GM23338 (cell line): ENCODE data around the gene MKNK2. TPM values are rescaled to one million over a fixed set of nuclear protein-coding genes. Genes with fewer than 3 reads are reported as not detected.

ENCODE experiments used
- ATAC-seq: fragments of 200-7000 bp; cut with Tn5 transposase; 3 replicates; pipeline ENCODE4 v1.9.1; 2020
- DNase-seq: peaks from one replicate; pipeline ENCODE4 v3.0.0-alpha.2; 2015; ENCODE audit warnings: low spot score
- H2AFZ ChIP-seq: fragments of 200-600 bp; sonication (generic); 2 replicates; pipeline ENCODE4 v1.8.0; 2016; ENCODE audit warnings: antibody characterized with exemption, mild to moderate bottlenecking, moderate library complexity
- H3F3A ChIP-seq: fragments of 200-600 bp; sonication (generic); replicated peaks from 2 replicates; pipeline ENCODE4 v1.8.0; 2017; ENCODE audit warnings: antibody characterized with exemption, mixed run types, low read depth
- H3K27ac ChIP-seq: fragments of 200-600 bp; sonication (generic); 2 replicates; pipeline ENCODE4 v1.6.1; 2016; ENCODE audit warnings: low read depth
- H3K27me3 ChIP-seq: fragments of 200-600 bp; sonication (generic); 2 replicates; pipeline ENCODE4 v1.8.0; 2016; ENCODE audit warnings: mild to moderate bottlenecking, mixed run types, moderate library complexity; ENCODE audit not compliant: insufficient read depth
- H3K36me3 ChIP-seq: fragments of 200-600 bp; sonication (generic); 2 replicates; pipeline ENCODE4 v1.8.0; 2016; ENCODE audit warnings: mild to moderate bottlenecking; ENCODE audit not compliant: insufficient read depth
- H3K4me1 ChIP-seq: fragments of 200-600 bp; sonication (generic); 2 replicates; pipeline ENCODE4 v1.8.0; 2016; ENCODE audit warnings: mild to moderate bottlenecking, moderate library complexity; ENCODE audit not compliant: insufficient read depth
- H3K4me2 ChIP-seq: fragments of 200-600 bp; sonication (generic); 2 replicates; pipeline ENCODE4 v1.7.1; 2017; ENCODE audit warnings: mixed run types
- H3K4me3 ChIP-seq: fragments of 200-600 bp; sonication (generic); 2 replicates; pipeline ENCODE4 v1.6.1; 2016; ENCODE audit warnings: mixed run types
- H3K79me2 ChIP-seq: fragments of 200-600 bp; sonication (generic); replicated peaks from 2 replicates; pipeline ENCODE4 v1.8.0; 2017; ENCODE audit warnings: mild to moderate bottlenecking; ENCODE audit not compliant: insufficient read depth
- H3K9me2 ChIP-seq: fragments of 200-600 bp; sonication (generic); 2 replicates; pipeline ENCODE4 v1.8.0; 2017; ENCODE audit not compliant: insufficient read depth
- H4K20me1 ChIP-seq: fragments of 200-600 bp; sonication (generic); replicated peaks from 2 replicates; pipeline ENCODE4 v1.8.0; 2017; ENCODE audit warnings: mild to moderate bottlenecking; ENCODE audit not compliant: insufficient read depth
- H3K27ac Mint-ChIP-seq: 2 replicates; pipeline ENCODE4 v1.8.0; 2020; ENCODE audit warnings: inconsistent platforms, mild to moderate bottlenecking, moderate library complexity, mixed read lengths
- H3K27me3 Mint-ChIP-seq: 3 replicates; pipeline ENCODE4 v1.8.0; 2022; ENCODE audit warnings: low read depth, mild to moderate bottlenecking, moderate library complexity, mixed read lengths, inconsistent platforms; ENCODE audit not compliant: insufficient read depth, poor library complexity
- H3K36me3 Mint-ChIP-seq: 3 replicates; pipeline ENCODE4 v1.8.0; 2021; ENCODE audit warnings: low read depth, mild to moderate bottlenecking, inconsistent platforms, moderate library complexity, mixed read lengths
- H3K4me1 Mint-ChIP-seq: 3 replicates; pipeline ENCODE4 v1.8.0; 2020; ENCODE audit warnings: mild to moderate bottlenecking, inconsistent platforms, mixed read lengths
- H3K4me3 Mint-ChIP-seq: 3 replicates; pipeline ENCODE4 v1.8.0; 2021; ENCODE audit warnings: moderate library complexity, mild to moderate bottlenecking, inconsistent platforms, mixed read lengths
- H3K9me3 Mint-ChIP-seq: 3 replicates; pipeline ENCODE4 v1.8.0; 2020; ENCODE audit warnings: moderate library complexity, mild to moderate bottlenecking, inconsistent platforms, mixed read lengths
- CREB1 ChIP-seq: fragments of 250-450 bp; sonication (Bioruptor Pico); IDR thresholded peaks from 2 replicates; pipeline ENCODE4 v1.5.0; 2020; ENCODE audit warnings: low read depth, mild to moderate bottlenecking, moderate library complexity
- EZH2 ChIP-seq: fragments of 200-600 bp; sonication (generic); IDR thresholded peaks from one replicate; pipeline ENCODE4 v1.8.0; 2017; ENCODE audit warnings: antibody characterized with exemption, mild to moderate bottlenecking, low read depth; ENCODE audit not compliant: unreplicated experiment
- EZH2phosphoT487 ChIP-seq: fragments of 200-600 bp; sonication (generic); IDR thresholded peaks from one replicate; pipeline ENCODE4 v1.8.1; 2018; ENCODE audit warnings: antibody characterized with exemption; ENCODE audit not compliant: unreplicated experiment
- JUNB ChIP-seq: IDR thresholded peaks from one replicate; pipeline ENCODE4 v1.6.1; 2016; ENCODE audit warnings: antibody characterized with exemption; ENCODE audit not compliant: unreplicated experiment
- NANOG ChIP-seq: IDR thresholded peaks from 2 replicates; pipeline ENCODE4 v1.6.1; 2016; ENCODE audit warnings: antibody characterized with exemption, borderline replicate concordance
- POLR2AphosphoS5 ChIP-seq: IDR thresholded peaks from 2 replicates; pipeline ENCODE4 v1.6.1; 2016; ENCODE audit warnings: antibody characterized with exemption, low read depth
- STAT1 ChIP-seq: IDR thresholded peaks from one replicate; pipeline ENCODE4 v1.6.1; 2016; ENCODE audit warnings: antibody characterized with exemption; ENCODE audit not compliant: unreplicated experiment
- ZNF114 ChIP-seq: fragments of 250-450 bp; sonication (Bioruptor Pico); IDR thresholded peaks from 2 replicates; pipeline ENCODE4 v1.5.0; 2020; ENCODE audit warnings: mild to moderate bottlenecking, moderate library complexity
- ZNF331 ChIP-seq: fragments of 250-450 bp; sonication (Bioruptor Pico); IDR thresholded peaks from 2 replicates; pipeline ENCODE4 v1.5.0; 2020; ENCODE audit warnings: low read depth, mild to moderate bottlenecking, moderate library complexity
- polyA plus RNA-seq: library from polyadenylated mRNA; unstranded; fragments of >200 nt; fragmentation: Nextera tagmentation; extraction: Ambion mirVana; gene quantifications from 2 replicates; pipeline ENCODE4 v1.2.1, GENCODE V29; 2016
- total RNA-seq: library from RNA; depleted of rRNA; stranded (reverse); fragments of >200 nt; shearing (Covaris generic); gene quantifications from 2 replicates; pipeline ENCODE4 v1.2.3, GENCODE V29; 2014
- TF ChIP-seq, protein P1 (sequence below), 2 experiments: fragments of 200-600 bp in 1 of 2; sonication (generic) in 1 of 2; conservative IDR thresholded peaks; 2 replicates each; pipeline versions ENCODE4 v1.5.1 to v1.6.1; 2016 to 2017; ENCODE audit warnings: antibody characterized with exemption in 2 of 2, low read depth in 2 of 2, mild to moderate bottlenecking in 2 of 2, moderate library complexity in 1 of 2
- TF ChIP-seq, protein P2 (sequence below): IDR thresholded peaks from one replicate; pipeline ENCODE4 v1.6.1; 2018; ENCODE audit warnings: antibody characterized with exemption; ENCODE audit not compliant: unreplicated experiment
- TF ChIP-seq, protein P3 (sequence below): fragments of 250-450 bp; sonication (Bioruptor Pico); IDR thresholded peaks from 2 replicates; pipeline ENCODE4 v1.5.0; 2020; ENCODE audit warnings: mild to moderate bottlenecking, moderate library complexity
- TF ChIP-seq, protein P4 (sequence below): IDR thresholded peaks from 2 replicates; pipeline ENCODE4 v1.6.1; 2016; ENCODE audit warnings: antibody characterized with exemption

MKNK2 gene
- total and polyA plus RNA-seq, 2 experiments from 2014 or later, result 71.0 to 159 TPM

DNA sequence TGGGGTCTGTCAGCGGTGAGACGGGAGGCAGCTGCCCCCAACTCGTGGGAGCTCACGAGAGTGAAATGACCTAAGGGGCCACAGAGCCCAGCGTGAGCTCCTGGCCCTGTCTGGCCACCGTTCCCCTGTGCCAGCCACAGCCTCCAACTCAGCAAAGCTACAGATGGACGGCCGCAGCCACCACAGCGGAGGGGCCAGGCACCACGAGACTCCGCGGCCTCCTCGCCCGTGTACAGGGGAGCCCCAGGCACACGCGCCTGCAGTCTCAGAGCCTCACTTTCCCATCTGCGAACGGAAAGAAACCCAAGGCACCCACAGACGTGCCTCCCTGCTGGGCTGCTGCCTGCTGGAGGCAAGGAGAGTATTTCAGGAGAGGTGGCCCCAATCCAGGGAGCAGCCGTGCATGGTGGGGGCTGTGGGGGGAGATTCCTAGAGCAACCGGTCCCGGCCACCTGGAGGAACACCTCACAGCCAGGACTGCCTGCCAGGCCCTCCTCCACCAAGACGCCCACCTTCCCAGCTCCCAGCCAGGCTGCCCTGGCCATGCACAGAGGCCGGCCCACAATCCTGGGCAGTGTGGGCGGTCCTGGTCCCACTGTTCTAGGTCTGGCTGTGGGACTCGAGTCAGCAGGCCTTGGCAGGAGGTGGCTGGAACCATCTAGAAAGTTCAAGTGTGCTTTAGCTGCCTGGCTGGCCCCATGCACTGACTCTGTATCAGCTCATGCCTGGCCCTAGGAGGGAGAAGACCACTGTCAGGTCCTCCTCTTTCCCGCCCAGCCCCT lies 1.9 kb downstream of the MKNK2 start:
- H3K27me3 ChIP-seq, result no peaks in the 10 kb centered on the region
- H3K27ac Mint-ChIP-seq, result no peak overlapping the region
- H3K4me2 ChIP-seq, result peak overlapping the region; percentile 96
- TF ChIP-seq, protein P1, sequence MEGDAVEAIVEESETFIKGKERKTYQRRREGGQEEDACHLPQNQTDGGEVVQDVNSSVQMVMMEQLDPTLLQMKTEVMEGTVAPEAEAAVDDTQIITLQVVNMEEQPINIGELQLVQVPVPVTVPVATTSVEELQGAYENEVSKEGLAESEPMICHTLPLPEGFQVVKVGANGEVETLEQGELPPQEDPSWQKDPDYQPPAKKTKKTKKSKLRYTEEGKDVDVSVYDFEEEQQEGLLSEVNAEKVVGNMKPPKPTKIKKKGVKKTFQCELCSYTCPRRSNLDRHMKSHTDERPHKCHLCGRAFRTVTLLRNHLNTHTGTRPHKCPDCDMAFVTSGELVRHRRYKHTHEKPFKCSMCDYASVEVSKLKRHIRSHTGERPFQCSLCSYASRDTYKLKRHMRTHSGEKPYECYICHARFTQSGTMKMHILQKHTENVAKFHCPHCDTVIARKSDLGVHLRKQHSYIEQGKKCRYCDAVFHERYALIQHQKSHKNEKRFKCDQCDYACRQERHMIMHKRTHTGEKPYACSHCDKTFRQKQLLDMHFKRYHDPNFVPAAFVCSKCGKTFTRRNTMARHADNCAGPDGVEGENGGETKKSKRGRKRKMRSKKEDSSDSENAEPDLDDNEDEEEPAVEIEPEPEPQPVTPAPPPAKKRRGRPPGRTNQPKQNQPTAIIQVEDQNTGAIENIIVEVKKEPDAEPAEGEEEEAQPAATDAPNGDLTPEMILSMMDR (conservative IDR thresholded peaks at IDR 0.05; ENCODE audit: low read depth in 2 of 2), result no peak
- TF ChIP-seq CREB1 (no peak), POLR2AphosphoS5 (no peak), ZNF114 (CRISPR knock-in tag) (no peak), JUNB (no peak), EZH2 (no peak), ZNF331 (CRISPR knock-in tag) (no peak), NANOG (no peak), EZH2phosphoT487 (no peak), STAT1 (no peak)
- TF ChIP-seq, protein P2, sequence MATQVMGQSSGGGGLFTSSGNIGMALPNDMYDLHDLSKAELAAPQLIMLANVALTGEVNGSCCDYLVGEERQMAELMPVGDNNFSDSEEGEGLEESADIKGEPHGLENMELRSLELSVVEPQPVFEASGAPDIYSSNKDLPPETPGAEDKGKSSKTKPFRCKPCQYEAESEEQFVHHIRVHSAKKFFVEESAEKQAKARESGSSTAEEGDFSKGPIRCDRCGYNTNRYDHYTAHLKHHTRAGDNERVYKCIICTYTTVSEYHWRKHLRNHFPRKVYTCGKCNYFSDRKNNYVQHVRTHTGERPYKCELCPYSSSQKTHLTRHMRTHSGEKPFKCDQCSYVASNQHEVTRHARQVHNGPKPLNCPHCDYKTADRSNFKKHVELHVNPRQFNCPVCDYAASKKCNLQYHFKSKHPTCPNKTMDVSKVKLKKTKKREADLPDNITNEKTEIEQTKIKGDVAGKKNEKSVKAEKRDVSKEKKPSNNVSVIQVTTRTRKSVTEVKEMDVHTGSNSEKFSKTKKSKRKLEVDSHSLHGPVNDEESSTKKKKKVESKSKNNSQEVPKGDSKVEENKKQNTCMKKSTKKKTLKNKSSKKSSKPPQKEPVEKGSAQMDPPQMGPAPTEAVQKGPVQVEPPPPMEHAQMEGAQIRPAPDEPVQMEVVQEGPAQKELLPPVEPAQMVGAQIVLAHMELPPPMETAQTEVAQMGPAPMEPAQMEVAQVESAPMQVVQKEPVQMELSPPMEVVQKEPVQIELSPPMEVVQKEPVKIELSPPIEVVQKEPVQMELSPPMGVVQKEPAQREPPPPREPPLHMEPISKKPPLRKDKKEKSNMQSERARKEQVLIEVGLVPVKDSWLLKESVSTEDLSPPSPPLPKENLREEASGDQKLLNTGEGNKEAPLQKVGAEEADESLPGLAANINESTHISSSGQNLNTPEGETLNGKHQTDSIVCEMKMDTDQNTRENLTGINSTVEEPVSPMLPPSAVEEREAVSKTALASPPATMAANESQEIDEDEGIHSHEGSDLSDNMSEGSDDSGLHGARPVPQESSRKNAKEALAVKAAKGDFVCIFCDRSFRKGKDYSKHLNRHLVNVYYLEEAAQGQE, result no peak
- TF ChIP-seq, protein P3, sequence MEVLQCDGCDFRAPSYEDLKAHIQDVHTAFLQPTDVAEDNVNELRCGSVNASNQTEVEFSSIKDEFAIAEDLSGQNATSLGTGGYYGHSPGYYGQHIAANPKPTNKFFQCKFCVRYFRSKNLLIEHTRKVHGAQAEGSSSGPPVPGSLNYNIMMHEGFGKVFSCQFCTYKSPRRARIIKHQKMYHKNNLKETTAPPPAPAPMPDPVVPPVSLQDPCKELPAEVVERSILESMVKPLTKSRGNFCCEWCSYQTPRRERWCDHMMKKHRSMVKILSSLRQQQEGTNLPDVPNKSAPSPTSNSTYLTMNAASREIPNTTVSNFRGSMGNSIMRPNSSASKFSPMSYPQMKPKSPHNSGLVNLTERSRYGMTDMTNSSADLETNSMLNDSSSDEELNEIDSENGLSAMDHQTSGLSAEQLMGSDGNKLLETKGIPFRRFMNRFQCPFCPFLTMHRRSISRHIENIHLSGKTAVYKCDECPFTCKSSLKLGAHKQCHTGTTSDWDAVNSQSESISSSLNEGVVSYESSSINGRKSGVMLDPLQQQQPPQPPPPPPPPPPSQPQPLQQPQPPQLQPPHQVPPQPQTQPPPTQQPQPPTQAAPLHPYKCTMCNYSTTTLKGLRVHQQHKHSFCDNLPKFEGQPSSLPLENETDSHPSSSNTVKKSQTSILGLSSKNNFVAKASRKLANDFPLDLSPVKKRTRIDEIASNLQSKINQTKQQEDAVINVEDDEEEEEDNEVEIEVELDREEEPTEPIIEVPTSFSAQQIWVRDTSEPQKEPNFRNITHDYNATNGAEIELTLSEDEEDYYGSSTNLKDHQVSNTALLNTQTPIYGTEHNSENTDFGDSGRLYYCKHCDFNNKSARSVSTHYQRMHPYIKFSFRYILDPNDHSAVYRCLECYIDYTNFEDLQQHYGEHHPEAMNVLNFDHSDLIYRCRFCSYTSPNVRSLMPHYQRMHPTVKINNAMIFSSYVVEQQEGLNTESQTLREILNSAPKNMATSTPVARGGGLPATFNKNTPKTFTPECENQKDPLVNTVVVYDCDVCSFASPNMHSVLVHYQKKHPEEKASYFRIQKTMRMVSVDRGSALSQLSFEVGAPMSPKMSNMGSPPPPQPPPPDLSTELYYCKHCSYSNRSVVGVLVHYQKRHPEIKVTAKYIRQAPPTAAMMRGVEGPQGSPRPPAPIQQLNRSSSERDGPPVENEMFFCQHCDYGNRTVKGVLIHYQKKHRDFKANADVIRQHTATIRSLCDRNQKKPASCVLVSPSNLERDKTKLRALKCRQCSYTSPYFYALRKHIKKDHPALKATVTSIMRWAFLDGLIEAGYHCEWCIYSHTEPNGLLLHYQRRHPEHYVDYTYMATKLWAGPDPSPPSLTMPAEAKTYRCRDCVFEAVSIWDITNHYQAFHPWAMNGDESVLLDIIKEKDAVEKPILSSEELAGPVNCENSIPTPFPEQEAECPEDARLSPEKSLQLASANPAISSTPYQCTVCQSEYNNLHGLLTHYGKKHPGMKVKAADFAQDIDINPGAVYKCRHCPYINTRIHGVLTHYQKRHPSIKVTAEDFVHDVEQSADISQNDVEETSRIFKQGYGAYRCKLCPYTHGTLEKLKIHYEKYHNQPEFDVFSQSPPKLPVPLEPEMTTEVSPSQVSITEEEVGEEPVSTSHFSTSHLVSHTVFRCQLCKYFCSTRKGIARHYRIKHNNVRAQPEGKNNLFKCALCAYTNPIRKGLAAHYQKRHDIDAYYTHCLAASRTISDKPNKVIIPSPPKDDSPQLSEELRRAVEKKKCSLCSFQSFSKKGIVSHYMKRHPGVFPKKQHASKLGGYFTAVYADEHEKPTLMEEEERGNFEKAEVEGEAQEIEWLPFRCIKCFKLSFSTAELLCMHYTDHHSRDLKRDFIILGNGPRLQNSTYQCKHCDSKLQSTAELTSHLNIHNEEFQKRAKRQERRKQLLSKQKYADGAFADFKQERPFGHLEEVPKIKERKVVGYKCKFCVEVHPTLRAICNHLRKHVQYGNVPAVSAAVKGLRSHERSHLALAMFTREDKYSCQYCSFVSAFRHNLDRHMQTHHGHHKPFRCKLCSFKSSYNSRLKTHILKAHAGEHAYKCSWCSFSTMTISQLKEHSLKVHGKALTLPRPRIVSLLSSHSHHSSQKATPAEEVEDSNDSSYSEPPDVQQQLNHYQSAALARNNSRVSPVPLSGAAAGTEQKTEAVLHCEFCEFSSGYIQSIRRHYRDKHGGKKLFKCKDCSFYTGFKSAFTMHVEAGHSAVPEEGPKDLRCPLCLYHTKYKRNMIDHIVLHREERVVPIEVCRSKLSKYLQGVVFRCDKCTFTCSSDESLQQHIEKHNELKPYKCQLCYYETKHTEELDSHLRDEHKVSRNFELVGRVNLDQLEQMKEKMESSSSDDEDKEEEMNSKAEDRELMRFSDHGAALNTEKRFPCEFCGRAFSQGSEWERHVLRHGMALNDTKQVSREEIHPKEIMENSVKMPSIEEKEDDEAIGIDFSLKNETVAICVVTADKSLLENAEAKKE (CRISPR knock-in tag), result no peak
- TF ChIP-seq, protein P4, sequence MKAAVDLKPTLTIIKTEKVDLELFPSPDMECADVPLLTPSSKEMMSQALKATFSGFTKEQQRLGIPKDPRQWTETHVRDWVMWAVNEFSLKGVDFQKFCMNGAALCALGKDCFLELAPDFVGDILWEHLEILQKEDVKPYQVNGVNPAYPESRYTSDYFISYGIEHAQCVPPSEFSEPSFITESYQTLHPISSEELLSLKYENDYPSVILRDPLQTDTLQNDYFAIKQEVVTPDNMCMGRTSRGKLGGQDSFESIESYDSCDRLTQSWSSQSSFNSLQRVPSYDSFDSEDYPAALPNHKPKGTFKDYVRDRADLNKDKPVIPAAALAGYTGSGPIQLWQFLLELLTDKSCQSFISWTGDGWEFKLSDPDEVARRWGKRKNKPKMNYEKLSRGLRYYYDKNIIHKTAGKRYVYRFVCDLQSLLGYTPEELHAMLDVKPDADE, result no peak
- H3K36me3 ChIP-seq, result no peaks in the 10 kb centered on the region; the same call in 1 of the 2 replicates
- H3K79me2 ChIP-seq, result peaks cover 29% of the 10 kb centered on the region
- no peaks in the 10 kb centered on the region; the same call in 1 of the 2 replicates for H3K4me1 ChIP-seq
- H3K36me3 Mint-ChIP-seq, result no peaks in the 10 kb centered on the region
- peaks cover 11% of the 10 kb centered on the region for H3K27me3 Mint-ChIP-seq
- 0 out of 2 replicates have a peak, but pooled peaks cover 3% of the 10 kb centered on the region for H3F3A ChIP-seq
- H2AFZ ChIP-seq, result no peak overlapping the region
- H3K4me1 Mint-ChIP-seq, result peaks cover 3% of the 10 kb centered on the region; the same call in 2 of the 3 replicates
- 0 out of 2 replicates have a peak overlapping the region, but pooled peaks have one; percentile 19 for H3K27ac ChIP-seq
- H4K20me1 ChIP-seq, result peaks cover 10% of the 10 kb centered on the region
- H3K9me3 Mint-ChIP-seq, result no peaks in the 10 kb centered on the region
- ATAC-seq, result no peak
- H3K4me3 ChIP-seq, result peak overlapping the region; percentile 96
- no peak for DNase-seq
- H3K4me3 Mint-ChIP-seq, result peak overlapping the region; percentile 80
- no peaks in the 10 kb centered on the region for H3K9me2 ChIP-seq
